HG03378 (cell line): ENCODE measurements around the gene ASB17.
"Not testable (repeated sequence)": the region's sequence is repeated elsewhere in the genome, so short reads cannot be mapped to it uniquely, and the experiment has no call there.

ENCODE experiments used
- ATAC-seq: cut with Tn5 transposase; IDR thresholded peaks from one replicate; pipeline ENCODE4 v1.9.1; 2021; ENCODE audit warnings: mild to moderate bottlenecking, moderate library complexity; ENCODE audit not compliant: unreplicated experiment

ASB17 gene

DNA sequence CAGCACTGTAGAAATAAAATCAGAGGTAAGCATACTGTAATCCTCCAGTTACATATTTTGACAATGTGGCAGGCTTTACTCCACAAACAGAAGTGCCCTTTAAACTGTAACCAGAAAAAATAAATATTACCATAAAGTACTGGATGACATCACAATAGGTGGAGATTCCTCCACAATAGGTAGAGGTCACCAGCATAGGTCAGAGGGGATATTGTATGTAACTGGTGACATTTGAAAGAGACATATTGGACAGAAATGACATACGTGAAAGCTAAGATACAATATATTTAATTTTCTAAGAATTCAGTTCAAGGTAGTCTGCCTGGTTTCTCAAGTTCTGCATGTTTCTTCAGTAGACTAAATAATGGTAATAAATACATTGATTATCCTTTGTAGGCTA, at the start of gene ASB17:
TSS of gene ASB17 (minus strand) at position 101 of the 400 bp plus-strand sequence. CDS start 113 bp downstream, outside the sequence.
- ATAC-seq, result no peak

DNA sequence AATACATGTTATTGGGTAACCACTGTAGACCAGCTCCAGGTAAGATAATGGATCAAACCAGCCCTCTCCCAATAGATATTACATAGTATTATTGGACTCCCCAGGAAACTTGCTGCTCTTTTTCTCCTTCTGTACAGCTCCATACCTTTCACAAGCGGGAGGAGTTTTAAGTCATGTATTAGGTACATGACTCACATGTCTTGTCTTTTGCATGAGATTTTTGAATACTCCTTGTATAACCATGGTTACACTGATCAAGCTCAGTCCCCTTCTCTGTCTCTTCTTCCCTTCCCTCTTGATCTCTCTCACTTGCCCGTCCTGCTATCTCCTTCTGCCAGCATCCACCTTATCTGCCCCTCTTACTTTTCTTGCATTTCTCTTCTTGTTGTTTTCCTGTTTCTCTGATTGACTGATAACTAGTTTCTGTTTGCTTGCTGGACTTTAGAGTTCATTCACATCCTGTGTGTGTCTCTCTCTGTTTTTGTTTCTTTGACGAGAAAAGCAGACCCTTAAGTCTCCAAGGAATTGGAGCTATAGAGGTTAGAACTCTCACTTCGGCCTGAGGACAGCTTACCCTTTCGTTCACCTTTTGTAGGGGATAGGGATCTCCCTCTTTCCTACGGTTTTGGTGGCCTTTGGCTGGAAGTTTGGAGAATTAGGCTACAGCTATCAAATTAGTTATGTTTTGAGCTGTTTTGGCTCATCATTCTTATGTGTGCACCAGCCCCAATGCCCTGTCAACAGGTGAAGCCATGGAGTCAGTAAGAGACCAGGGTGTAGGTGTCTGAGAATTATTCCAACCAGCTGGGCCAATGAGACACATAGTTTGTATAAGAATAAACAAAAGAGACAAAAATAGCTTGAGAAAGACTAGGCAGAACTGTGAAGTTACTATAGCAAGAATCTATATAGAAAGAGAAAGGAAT, 49.0 kb upstream of the ASB17 start:
- peak; percentile 50 for ATAC-seq

GRCh38 chr1:75970631-75971030, 38.4 kb upstream of the ASB17 start:
- no peak for ATAC-seq

GRCh38 chr1:75969550-75969949, 37.3 kb upstream of the ASB17 start:
- no peak for ATAC-seq

DNA sequence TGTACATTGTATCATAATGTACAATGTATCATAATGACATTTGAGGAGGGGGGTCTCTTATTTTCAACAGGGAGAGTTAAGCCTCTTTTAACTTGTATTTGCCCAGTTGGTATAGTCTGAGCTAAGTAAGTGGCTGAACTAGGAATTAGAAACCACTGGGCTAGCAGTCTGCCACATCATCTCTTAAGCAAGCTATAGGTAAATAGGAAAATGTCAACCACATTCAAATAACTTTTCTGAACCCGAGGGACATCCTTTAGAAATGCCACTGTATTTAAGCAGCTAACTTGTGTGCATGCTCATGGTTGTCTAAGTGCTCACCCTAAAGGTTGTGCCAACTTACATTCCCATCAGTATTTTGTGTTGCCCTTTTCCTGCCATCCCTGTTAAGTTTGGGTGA, 35.5 kb upstream of the ASB17 start:
- ATAC-seq, result no peak

GRCh38 chr1:75964760-75965408, 32.7 kb upstream of the ASB17 start:
- no peak for ATAC-seq

DNA sequence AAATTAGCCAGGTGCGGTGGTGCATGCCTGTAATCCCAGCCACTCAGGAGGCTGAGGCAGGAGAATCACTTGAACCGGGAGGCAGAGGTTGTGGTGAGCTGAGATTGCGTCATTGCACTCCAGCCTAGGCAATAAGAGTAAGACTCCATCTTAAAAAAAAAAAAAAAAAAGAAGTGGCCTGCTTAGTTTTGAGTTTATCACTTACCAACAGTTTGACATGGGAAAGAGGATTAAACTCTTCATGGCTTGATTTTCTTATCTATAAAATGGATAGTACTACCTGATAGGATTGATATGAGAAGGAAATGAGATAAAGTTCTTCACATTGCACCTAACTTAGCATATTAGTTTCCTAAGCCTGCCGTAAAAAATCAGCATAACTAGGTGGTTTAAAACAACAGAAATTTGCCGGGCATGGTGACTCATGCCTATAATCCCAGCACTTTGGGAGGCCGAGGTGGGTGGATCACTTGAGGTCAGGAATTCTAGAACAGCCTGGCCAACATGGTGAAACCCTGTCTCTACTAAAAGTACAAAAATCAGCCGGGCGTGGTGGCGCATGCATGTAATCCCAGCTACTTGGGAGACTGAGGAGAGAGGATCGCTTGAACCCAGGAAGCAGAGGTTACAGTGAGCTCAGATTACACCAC, 32.0 kb upstream of the ASB17 start:
- not testable (repeated sequence) for ATAC-seq

DNA sequence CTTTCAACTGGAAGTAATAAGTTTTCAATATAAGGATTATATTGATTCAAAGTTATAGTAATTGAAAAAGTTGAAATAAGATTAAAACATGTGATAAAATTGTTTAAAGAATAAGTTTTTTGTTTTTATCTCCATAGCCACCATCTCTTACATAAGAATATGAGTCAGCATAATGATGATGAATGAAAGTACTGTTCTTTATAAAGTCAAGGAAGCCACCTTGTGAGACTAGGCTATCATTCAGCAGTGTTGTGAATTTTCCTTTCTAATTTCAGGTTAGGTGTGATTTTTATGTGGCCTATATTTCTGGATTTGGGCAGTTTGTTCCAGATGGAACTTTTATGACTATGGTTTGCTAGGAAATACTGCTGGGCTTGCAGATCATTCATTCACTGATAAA, 22.4 kb upstream of the ASB17 start:
- no peak for ATAC-seq

GRCh38 chr1:75953461-75953860, 21.3 kb upstream of the ASB17 start:
- ATAC-seq, result no peak

DNA sequence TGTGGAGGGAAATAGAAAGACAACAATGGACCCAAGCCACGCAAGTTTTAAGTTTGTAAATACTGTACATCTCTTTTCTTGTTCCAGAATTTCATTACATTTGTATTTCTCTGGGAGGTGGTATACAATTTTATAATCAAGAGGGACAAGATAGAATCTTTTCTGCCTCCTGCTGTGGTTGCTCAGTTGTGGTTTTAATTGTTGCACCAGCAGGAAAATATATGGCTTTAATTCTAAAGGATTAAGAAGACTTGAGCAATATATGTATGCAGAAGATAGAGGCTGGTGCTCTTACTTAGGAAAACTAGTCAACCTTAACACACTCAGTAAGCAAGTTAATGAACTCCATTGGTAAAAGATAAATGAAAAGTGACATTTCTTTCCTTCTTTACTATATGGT, 19.8 kb upstream of the ASB17 start:
- ATAC-seq, result no peak

DNA sequence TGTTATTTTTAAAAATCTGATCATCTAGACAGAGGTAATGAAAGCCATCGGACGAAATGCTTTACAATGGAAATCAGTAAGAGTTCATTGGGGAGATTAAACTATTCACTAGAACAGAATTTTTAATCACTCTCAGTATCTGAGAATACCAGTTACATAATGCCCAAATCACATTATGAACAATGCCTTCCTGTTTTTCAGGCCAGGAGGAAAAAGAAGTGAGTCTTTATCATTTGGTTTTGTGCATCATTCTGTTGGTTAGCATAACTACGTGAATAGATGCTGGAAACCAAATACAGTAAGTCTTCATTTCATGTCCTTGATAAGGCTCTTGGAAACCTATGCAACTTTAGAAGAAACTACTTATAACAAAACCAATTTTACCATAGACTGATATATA, 18.0 kb upstream of the ASB17 start:
- ATAC-seq, result no peak

DNA sequence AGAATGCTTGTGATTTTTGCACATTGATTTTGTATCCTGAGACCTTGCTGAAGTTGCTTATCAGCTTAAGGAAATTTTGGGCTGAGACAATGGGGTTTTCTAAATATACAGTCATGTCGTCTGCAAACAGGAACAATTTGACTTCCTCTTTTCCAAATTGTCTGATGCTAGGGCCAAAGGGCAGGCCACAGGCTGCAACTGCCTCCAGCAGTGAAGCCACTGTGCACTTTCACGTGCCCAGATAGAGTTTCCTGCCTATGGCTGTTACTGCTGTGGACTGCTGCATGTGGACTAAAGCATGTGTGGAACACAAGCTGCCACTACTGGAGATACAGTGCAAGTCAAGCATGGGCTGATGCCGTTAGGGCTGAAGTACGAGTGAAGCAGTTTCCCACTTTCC, 10.8 kb upstream of the ASB17 start:
- not testable (repeated sequence) for ATAC-seq

DNA sequence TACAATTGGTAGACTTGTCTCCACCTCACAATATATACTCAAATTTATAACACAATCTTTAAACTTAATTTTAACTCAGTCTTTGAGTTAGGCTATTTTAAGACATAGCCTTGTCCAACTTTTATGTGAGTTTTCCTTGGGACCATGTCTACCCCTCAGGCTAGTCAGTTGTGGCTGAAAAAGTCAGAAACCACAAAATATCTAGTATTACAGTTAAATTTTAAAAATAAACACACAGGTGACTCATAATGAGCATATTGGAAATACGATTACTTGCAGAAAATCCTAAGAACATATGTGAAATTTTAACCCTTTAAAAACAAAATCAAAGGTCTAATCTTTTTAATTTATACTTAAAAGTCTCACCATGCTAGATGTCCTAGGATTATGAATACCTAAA, 4.8 kb upstream of the ASB17 start:
- no peak for ATAC-seq

- no peak for ATAC-seq
Measured at GRCh38 chr1:75922698-75923097, 9.5 kb downstream of the ASB17 start.

GRCh38 chr1:75916834-75917233, 15.4 kb downstream of the ASB17 start:
- ATAC-seq, result no peak

DNA sequence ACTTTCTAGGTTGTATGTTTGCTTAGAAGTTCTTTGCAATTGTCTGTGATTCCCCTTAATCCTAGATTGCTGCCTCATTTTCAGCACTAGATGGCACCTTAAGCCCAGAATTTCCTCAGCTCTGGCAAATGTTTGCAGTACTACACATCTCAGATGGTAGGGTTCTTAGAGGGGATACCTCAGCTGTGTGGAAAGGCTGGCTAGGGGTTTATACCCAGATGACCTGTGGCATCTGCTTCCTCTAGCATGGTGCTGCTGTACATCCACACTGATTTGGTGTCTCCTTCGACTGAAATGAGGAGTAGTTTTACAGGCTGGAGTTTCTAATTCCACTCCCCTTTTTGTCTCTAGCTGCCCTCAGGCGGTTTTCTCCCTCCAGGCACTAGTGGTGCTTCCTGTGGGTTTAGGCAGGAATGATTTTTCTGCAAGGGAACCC, 23.5 kb downstream of the ASB17 start:
- peak; percentile 78 for ATAC-seq

- ATAC-seq, result no peak
Measured at GRCh38 chr1:75901371-75901770, 30.8 kb downstream of the ASB17 start.

DNA sequence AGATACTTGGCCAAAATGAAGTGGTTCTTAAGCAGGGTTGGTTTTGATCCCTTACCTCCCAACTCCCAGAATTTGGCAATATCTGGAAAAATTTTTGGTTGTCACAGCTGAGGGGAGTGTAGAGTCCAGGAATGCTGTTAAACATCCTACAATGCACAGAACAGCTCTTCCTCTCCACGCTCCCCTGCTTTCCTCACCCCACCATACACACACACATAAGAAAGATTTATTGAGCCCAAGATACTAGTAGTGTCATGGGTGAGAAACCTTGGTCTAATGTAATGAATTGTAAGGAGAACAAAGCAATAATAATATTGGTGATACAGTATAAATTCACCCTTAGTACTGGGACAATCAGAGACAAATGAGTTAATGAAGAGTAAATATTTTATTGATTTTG, 47.8 kb downstream of the ASB17 start:
- ATAC-seq, result no peak

DNA sequence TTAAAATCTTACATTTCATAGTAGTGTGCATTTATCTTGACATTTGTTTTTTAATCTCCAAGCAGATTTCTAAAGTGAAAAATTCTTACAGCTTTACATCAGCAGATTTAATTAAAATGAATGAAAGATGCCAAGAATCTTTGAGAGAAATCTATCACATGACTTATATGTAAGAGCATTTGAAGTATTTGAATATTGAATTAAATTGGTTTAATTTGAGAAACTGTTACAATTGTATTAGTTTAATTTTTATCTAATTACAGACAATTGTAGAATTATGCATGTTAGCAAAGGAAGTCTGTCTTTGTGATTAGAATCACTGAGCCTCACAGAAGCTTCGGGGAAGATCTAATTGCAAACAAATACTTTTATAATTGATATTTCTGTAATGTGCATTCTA, 52.2 kb downstream of the ASB17 start:
- ATAC-seq, result no peak

DNA sequence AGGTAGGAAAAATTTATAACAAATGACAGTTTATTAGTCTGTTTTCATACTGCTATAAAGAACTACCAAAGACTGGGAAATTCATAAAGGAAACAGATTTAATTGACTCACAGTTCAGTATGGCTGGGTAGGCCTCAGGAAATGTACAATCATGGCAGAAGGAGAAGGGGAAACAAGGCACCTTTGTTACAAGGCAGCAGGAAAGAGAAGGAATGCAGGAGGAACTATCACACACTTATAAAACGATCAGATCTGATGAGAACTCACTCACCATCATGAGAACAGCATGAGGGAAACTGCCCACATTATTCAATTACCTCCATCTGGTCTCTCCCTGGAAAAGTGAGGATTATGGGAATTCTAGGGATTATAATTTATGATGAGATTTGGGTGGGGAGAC, 61.3 kb downstream of the ASB17 start:
- no peak for ATAC-seq
